A673 (cell line): ENCODE measurements around the gene SOX10. TPM values are rescaled to one million over a fixed set of nuclear protein-coding genes. Genes with fewer than 3 reads are reported as not detected.

Source experiments
- BruUV-seq: library from RNA; stranded (reverse); fragments of 400-500 nt; replicated peaks from 2 replicates; lab custom pipeline; 2021; lab: Mats Ljungman, UMichigan
- CTCF ChIA-PET: fragments of 300-600 bp; sonication (Branson Sonifier 250); formaldehyde crosslinking; loops from one replicate; lab custom pipeline; 2022; ENCODE audit warnings: antibody characterized with exemption; lab: Charles Lee
- POLR2A ChIA-PET: fragments of 300-600 bp; sonication (Branson Sonifier 250); formaldehyde crosslinking; loops from one replicate; lab custom pipeline; 2022; ENCODE audit warnings: antibody characterized with exemption; ENCODE audit not compliant: low non-redundant PET; lab: Charles Lee
- DNase-seq: peaks from one replicate; pipeline ENCODE4 v3.0.0-alpha.2; 2015; ENCODE audit warnings: low spot score
- H3K27ac ChIP-seq: fragments of 200-600 bp; sonication (generic); 2 replicates; pipeline ENCODE4 v1.5.1; 2016; ENCODE audit warnings: mixed run types, low read depth, mild to moderate bottlenecking, mixed read lengths, antibody characterized with exemption, low read length; ENCODE audit not compliant: poor library complexity, severe bottlenecking
- H3K27me3 ChIP-seq: fragments of 200-600 bp; sonication (generic); replicated peaks from 2 replicates; pipeline ENCODE4 v1.6.1; 2017; ENCODE audit warnings: mixed run types, low read depth, mild to moderate bottlenecking, mixed read lengths, antibody characterized with exemption, low read length; ENCODE audit not compliant: insufficient read depth, poor library complexity
- H3K36me3 ChIP-seq: fragments of 200-600 bp; sonication (generic); 2 replicates; pipeline ENCODE4 v1.6.1; 2016; ENCODE audit warnings: mixed run types, mild to moderate bottlenecking, mixed read lengths, antibody characterized with exemption, low read length; ENCODE audit not compliant: insufficient read depth, poor library complexity, severe bottlenecking
- H3K4me1 ChIP-seq: fragments of 200-600 bp; sonication (generic); 2 replicates; pipeline ENCODE4 v1.6.1; 2017; ENCODE audit warnings: mixed run types, mild to moderate bottlenecking, mixed read lengths, antibody characterized with exemption, low read length; ENCODE audit not compliant: insufficient read depth, poor library complexity, severe bottlenecking
- H3K4me3 ChIP-seq: fragments of 200-600 bp; sonication (generic); 2 replicates; pipeline ENCODE4 v1.5.1; 2016; ENCODE audit warnings: low read depth, mixed run types, mild to moderate bottlenecking, mixed read lengths, low read length; ENCODE audit not compliant: poor library complexity, severe bottlenecking
- H3K9me3 ChIP-seq: fragments of 200-600 bp; sonication (generic); 2 replicates; pipeline ENCODE4 v1.6.1; 2016; ENCODE audit warnings: mixed run types, low read depth, mild to moderate bottlenecking, mixed read lengths, antibody characterized with exemption, low read length; ENCODE audit not compliant: poor library complexity, severe bottlenecking
- EZH2 ChIP-seq: fragments of 200-600 bp; sonication (generic); IDR thresholded peaks from 2 replicates; pipeline ENCODE4 v1.6.1; 2017; ENCODE audit warnings: borderline replicate concordance, low read depth, mild to moderate bottlenecking, mixed read lengths, antibody characterized with exemption, low read length; ENCODE audit not compliant: poor library complexity, severe bottlenecking
- intact Hi-C: fragments of 100-400 bp; cut with micrococcal nuclease; formaldehyde crosslinking; loops from one replicate; pipeline ENCODE4 v1.10.0; 2022; ENCODE audit not compliant: unreplicated experiment
- total RNA-seq: library from RNA; stranded (reverse); gene quantifications from 2 replicates; pipeline ENCODE4 v1.2.3, GENCODE V29; 2021
- TF ChIP-seq, protein P1 (sequence below): fragments of 300-800, 200-600 bp; sonication (generic); conservative IDR thresholded peaks from 2 replicates; pipeline ENCODE4 v1.5.1; 2017; ENCODE audit warnings: low read depth, mild to moderate bottlenecking, antibody characterized with exemption, low read length, moderate library complexity, mixed read lengths

SOX10 gene
- total RNA-seq, 1 experiment from 2014 or later: not detected

DNA sequence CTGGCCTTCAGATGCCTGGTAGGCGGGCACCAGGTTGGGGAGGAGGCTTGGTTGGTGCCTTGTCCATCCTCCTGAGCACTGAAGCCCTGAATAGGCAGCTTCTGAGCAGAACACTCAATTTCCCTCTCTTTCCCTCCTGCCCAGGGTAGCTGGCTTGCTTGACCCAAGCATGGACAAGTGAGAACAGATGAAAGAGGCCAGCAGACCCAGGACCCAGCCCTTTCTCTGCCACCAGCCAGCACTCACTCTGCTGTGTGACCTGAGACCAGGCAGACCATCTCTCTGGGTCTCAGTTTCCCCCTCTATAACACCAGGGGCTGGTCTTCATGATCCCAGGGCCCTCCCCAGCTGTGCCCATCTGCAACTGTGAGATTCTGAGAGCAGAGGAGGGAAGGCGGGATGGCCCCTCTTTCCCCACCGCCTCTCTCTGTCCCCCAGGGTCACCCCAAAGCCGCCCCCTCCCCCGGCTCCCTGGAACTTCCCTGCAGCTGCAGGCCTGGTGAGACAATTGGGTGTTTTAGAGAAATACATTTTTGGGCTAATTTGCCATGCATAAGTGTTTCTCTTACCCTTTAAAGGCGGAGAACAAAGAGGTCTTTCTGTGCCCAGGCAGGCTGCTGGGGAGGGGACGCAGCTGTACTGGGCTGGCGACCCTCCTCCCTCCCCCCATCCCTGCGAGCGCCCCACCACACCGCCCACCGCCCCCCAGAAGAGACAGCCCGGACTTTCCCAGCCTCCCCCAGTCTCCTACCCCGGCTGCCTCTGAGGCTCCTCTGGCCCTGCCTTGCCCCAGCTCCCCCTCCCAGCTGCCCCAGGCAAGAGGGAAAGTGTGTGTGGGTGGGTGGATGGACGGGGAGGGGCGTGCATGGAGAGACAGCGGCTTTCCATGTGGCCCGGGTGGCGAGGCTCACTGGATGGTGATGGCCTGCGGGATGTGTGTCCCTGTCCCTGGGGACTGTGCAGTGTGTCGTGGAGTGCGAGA, 42.1 kb upstream of the SOX10 start:
- ChIA-PET CTCF (no interaction called here), POLR2A (no interaction called here)
- DNase-seq: no peak
- TF ChIP-seq, protein P1, sequence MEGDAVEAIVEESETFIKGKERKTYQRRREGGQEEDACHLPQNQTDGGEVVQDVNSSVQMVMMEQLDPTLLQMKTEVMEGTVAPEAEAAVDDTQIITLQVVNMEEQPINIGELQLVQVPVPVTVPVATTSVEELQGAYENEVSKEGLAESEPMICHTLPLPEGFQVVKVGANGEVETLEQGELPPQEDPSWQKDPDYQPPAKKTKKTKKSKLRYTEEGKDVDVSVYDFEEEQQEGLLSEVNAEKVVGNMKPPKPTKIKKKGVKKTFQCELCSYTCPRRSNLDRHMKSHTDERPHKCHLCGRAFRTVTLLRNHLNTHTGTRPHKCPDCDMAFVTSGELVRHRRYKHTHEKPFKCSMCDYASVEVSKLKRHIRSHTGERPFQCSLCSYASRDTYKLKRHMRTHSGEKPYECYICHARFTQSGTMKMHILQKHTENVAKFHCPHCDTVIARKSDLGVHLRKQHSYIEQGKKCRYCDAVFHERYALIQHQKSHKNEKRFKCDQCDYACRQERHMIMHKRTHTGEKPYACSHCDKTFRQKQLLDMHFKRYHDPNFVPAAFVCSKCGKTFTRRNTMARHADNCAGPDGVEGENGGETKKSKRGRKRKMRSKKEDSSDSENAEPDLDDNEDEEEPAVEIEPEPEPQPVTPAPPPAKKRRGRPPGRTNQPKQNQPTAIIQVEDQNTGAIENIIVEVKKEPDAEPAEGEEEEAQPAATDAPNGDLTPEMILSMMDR: no peak
- TF ChIP-seq EZH2: no peak
- intact Hi-C loops: no loop called here
- no TSS peak for BruUV-seq
- Histone ChIP-seq H3K9me3 (no peaks in the 10 kb centered on the region), H3K4me3 (no peak overlapping the region), H3K4me1 (no peaks in the 10 kb centered on the region), H3K36me3 (no peaks in the 10 kb centered on the region), H3K27ac (no peak overlapping the region), H3K27me3 (no peaks in the 10 kb centered on the region)

DNA sequence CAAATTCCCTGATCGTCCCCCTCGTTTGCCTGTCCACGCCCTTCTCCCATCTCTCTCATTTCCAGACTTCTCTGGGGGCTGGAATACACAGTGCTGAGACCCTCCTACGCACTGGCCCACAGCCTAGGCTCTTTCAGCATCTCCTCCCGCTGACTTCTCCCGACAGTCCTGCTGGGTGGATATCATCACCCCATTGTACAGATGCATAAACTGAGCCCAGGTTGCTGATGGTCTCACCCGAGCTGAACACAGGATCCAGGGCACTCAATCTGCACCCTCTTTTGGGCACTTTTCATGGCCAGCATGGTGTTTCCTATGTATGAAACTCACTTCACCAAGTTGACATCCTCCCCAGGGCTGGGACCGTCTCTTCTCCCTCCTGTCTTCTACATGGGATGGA, 41.2 kb upstream of the SOX10 start:
- CTCF ChIA-PET: no interaction called here
- H3K27ac ChIP-seq: no peak overlapping the region
- POLR2A ChIA-PET: no interaction called here
- H3K36me3 ChIP-seq: no peaks in the 10 kb centered on the region
- H3K4me3 ChIP-seq: no peak overlapping the region
- no peaks in the 10 kb centered on the region for H3K9me3 ChIP-seq
- no TSS peak for BruUV-seq
- no peak for DNase-seq
- intact Hi-C loops: no loop called here
- no peaks in the 10 kb centered on the region for H3K27me3 ChIP-seq
- no peak for TF ChIP-seq EZH2
- TF ChIP-seq, protein P1: no peak
- no peaks in the 10 kb centered on the region for H3K4me1 ChIP-seq

DNA sequence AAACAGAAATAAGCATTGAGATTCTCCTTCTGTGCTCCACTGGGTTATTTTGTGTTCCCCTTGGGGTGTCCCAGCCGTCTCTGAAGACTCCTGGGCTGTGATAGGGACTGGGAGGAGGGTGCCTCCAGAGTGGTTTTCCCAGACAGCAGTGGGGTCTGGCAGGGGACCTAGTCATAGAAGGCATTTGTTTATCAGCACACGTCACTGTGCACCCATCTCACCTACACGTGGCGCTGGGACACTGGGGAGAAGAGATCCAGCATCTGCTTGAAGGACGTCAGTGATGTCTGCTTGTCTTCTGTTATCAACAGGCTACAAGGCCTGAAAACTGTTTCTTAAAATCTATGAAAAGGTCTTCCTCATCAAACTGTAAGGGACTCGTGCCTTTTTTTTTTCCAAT, 38.7 kb upstream of the SOX10 start:
- no peaks in the 10 kb centered on the region for H3K27me3 ChIP-seq
- H3K36me3 ChIP-seq: no peaks in the 10 kb centered on the region
- H3K27ac ChIP-seq: no peak overlapping the region
- CTCF ChIA-PET: no interaction called here
- intact Hi-C loops: no loop called here
- POLR2A ChIA-PET: no interaction called here
- DNase-seq: no peak
- no peaks in the 10 kb centered on the region for H3K9me3 ChIP-seq
- BruUV-seq: no TSS peak
- no peaks in the 10 kb centered on the region for H3K4me1 ChIP-seq
- no peak for TF ChIP-seq EZH2
- TF ChIP-seq, protein P1: no peak
- no peak overlapping the region for H3K4me3 ChIP-seq
